Stimulated activated naive CD8-positive, alpha-beta T cell treated with anti-CD3 and anti-CD28 coated beads, Interleukin-15, amount 100 ng/mL, for 72 hours (primary cell): ENCODE measurements around the gene POU4F3.

Experiments
- ATAC-seq: fragments of 150-1000 bp; cut with Tn5 transposase; 2 replicates; pipeline ENCODE4 v1.10.0; 2021; ENCODE audit warnings: mild to moderate bottlenecking, moderate library complexity
- DNase-seq, 2 donors: peaks; one replicate each; pipeline ENCODE4 v3.0.0; 2021 to 2022
- H3K27ac Mint-ChIP-seq, 2 donors: one replicate each; pipeline ENCODE4 v1.8.0; 2022; ENCODE audit warnings: mild to moderate bottlenecking in 2 of 2, mixed read lengths in 2 of 2, moderate library complexity in 2 of 2
- H3K27me3 Mint-ChIP-seq: one replicate; pipeline ENCODE4 v1.8.0; 2022; ENCODE audit warnings: mixed read lengths
- H3K4me1 Mint-ChIP-seq: one replicate; pipeline ENCODE4 v1.8.0; 2022; ENCODE audit warnings: mild to moderate bottlenecking, mixed read lengths
- H3K4me3 Mint-ChIP-seq, 2 donors: one replicate each; pipeline ENCODE4 v1.8.0; 2022; ENCODE audit warnings: mild to moderate bottlenecking in 2 of 2, mixed read lengths in 2 of 2, moderate library complexity in 1 of 2
- H3K9me3 Mint-ChIP-seq, 2 donors: one replicate each; pipeline ENCODE4 v1.8.0; 2022; ENCODE audit warnings: mixed read lengths in 2 of 2

Gene POU4F3

DNA sequence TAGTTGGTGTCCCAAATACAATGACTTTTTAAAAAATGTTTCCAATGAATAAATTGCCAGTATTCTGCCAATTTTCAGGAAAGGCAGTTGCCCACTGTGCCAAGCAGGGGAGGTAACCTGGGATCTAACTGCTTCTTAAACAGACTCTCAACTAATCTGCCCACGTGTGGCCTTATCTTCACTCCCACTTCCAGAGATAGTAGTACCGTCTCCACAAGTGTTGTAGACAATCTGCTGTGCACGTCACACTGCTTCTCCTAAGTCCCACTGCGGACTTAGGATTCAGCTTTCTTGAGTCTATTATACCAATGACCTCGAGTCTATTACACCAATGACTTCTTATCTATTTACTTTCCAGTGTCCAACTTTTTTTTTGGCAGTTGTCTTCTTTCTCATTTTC is 21.2 kb downstream of the POU4F3 start:
- H3K27me3 Mint-ChIP-seq, result peaks cover 23% of the 10 kb centered on the region
- ATAC-seq (no peak), DNase-seq (no peak)
- peaks cover 5% of the 10 kb centered on the region for H3K4me1 Mint-ChIP-seq
- H3K9me3 Mint-ChIP-seq, result no peaks in the 10 kb centered on the region
- no peak overlapping the region for H3K4me3 Mint-ChIP-seq
- H3K27ac Mint-ChIP-seq, result no peak overlapping the region

DNA sequence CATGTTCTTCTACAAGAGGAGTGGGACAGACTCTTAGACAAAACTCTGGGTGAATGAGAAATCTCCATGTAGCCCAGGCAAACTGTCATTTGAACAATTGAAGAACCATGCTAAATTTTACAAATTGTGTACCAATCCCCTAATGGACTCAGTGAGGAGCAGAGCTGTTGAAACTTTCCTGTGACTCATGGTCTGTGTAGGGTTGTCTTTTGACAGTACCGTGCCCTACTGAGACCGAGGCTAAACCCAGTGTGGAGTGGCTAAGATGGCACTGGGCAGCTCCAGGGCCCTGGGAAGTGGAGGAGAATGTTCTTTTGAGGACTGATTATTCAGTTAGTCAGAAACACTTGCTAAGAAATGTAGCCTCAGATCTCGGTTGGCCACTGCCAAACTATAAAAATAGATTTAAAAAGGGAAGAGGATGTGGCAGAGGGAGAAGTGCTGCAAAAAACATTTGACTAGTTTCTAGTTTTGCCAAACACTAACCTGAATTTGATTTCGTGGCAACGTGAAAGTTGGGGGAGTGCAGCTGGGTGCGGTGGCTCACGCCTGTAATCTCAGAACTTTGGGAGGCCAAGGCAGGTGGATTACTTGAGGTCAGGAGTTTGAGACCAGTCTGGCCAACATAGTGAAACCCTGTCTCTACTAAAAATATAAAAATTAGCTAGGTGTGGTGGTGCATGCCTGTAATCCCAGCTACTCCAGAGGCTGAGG is 24.7 kb downstream of the POU4F3 start:
- Mint-ChIP-seq H3K4me1 (peaks cover 5% of the 10 kb centered on the region), H3K27ac (no peak overlapping the region), H3K27me3 (peaks cover 39% of the 10 kb centered on the region), H3K9me3 (no peaks in the 10 kb centered on the region), H3K4me3 (no peak overlapping the region)
- no peak for DNase-seq
- ATAC-seq, result peak; percentile 42

DNA sequence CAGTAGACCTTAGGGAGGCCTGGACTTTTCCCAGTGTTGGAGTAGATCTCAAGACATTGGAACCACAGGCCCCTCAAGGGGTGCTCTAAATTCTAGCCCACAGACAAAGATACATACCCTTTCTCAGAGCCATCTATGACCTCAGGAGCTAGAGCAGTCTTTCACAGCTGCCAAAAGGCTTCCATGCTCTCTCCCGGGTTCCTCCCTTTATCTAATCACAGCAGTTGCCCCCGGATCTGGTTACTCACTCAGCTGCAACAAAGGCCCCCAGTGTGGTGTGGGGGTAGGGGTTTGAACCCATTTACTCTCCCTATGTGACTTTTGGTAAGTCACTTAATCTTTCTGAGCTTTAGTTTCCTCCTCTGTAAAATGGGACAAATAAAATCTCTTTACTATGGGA is 27.0 kb downstream of the POU4F3 start:
- no peak for DNase-seq
- Mint-ChIP-seq H3K9me3 (no peaks in the 10 kb centered on the region), H3K27me3 (peaks cover 48% of the 10 kb centered on the region), H3K4me1 (peaks cover 5% of the 10 kb centered on the region), H3K27ac (peak overlapping the region in 1 of 2 donors; percentile 60), H3K4me3 (no peak overlapping the region)
- ATAC-seq, result no peak

DNA sequence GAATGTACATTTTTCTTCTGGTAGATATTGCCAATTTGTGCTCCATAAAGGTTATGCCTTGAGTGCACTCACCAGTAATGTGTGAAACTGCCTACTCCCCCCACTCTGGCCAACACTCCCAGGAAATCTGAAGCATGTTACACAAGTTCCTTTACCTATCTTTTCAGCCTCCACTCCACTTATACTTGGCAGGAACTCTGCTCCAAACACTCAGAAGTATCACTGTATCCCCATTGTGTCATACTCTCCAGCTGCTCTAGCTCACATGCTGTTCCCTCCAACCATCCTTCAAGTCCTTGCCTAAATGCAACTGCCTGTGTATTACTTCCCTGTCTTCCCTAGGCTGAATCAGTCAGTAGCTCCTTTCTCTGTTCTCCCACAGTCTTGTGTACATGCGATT is 28.3 kb downstream of the POU4F3 start:
- peaks cover 5% of the 10 kb centered on the region for H3K4me1 Mint-ChIP-seq
- H3K9me3 Mint-ChIP-seq, result no peaks in the 10 kb centered on the region
- no peak overlapping the region for H3K4me3 Mint-ChIP-seq
- H3K27ac Mint-ChIP-seq, result no peak overlapping the region
- H3K27me3 Mint-ChIP-seq, result peaks cover 48% of the 10 kb centered on the region
- ATAC-seq (no peak), DNase-seq (no peak)

DNA sequence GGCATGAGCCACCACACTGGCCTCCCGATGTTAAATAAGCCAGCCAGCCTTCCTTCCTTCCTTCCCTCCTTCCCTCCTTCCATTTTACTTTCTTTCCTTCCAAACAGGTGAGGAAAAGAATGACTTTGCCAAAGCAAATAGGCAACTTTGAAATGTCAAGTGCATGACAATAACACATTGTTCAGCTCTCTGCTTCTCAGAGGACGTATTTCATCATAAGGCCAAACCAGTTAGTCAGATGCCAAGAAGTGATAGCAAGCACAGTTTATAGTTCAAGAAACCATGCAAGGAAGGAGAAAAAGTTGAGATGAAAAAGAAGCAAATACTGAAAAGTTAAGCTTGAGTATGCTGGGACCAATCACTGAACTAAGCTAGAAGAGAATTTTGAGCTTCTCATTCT is 29.5 kb downstream of the POU4F3 start:
- no peak for DNase-seq
- Mint-ChIP-seq H3K4me3 (no peak overlapping the region), H3K27me3 (peaks cover 43% of the 10 kb centered on the region), H3K9me3 (no peaks in the 10 kb centered on the region), H3K4me1 (peaks cover 4% of the 10 kb centered on the region), H3K27ac (no peak overlapping the region)
- no peak for ATAC-seq

DNA sequence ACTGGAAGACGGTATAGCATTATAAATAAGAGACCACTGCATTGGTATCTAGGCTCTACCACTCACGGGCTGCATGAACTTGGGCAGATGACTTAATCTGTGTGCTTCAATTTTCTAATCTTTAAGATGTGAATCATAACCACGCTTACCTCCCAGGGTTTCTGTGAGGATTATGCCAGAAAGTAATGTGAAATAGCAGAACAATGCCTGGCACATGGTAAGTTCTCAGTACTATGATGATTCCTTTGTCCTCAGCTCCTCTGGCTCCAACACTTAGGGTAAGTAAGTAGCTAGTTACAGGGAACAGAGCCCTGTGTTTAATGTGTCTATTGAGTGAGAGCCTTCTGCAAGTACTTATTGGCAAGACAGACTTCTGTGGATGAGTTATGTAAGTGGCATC is 31.1 kb downstream of the POU4F3 start:
- Mint-ChIP-seq H3K27me3 (peaks cover 27% of the 10 kb centered on the region), H3K9me3 (no peaks in the 10 kb centered on the region), H3K4me3 (no peak overlapping the region), H3K4me1 (no peaks in the 10 kb centered on the region), H3K27ac (no peak overlapping the region)
- DNase-seq (no peak), ATAC-seq (no peak)

DNA sequence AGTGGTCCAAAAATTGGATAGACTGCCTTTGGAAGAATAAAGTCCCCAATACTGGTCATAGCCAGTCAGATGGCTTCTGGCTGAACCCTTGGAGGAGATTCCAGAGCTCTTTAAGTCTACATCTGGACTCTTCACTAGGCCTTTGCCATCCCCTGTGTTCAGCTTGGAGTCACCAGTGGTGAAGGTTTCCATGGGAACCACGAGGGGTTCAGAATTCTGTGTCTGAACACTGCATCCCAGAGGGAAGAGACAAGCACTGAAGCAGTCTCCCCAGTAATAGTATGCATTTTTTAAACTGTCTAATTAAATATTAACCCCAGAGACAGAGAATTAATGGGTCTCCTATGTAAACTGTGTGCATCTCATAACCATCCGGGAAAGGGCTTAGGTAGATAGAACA is 38.2 kb downstream of the POU4F3 start:
- Mint-ChIP-seq H3K9me3 (no peaks in the 10 kb centered on the region), H3K27ac (no peak overlapping the region), H3K27me3 (peaks cover 28% of the 10 kb centered on the region), H3K4me3 (no peak overlapping the region), H3K4me1 (no peaks in the 10 kb centered on the region)
- no peak for ATAC-seq
- DNase-seq, result no peak

DNA sequence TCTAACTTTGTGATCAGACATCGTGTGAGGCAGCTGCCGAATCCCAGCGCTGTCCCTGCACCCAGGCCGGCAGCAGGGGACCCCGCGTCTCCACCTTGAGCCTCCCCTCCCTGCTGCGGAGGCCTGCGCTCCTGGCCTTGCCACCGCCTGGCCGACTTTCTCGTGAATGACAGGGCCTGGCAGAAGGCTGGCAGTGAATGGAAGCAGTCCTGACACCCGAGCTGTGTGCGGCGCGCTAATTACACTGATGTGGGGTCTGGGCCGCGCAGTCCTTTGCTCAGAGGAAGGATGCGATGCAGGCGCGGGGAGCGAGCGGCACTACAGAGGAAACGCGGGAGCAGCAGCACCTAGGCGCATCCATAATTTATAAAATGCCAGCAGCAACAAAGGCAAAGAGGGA is 40.3 kb downstream of the POU4F3 start:
- H3K4me1 Mint-ChIP-seq, result no peaks in the 10 kb centered on the region
- H3K9me3 Mint-ChIP-seq, result no peaks in the 10 kb centered on the region
- no peak overlapping the region for H3K4me3 Mint-ChIP-seq
- peaks cover 28% of the 10 kb centered on the region for H3K27me3 Mint-ChIP-seq
- ATAC-seq, result no peak
- peak overlapping the region in 1 of 2 donors; percentile 87 for H3K27ac Mint-ChIP-seq
- DNase-seq, result no peak

DNA sequence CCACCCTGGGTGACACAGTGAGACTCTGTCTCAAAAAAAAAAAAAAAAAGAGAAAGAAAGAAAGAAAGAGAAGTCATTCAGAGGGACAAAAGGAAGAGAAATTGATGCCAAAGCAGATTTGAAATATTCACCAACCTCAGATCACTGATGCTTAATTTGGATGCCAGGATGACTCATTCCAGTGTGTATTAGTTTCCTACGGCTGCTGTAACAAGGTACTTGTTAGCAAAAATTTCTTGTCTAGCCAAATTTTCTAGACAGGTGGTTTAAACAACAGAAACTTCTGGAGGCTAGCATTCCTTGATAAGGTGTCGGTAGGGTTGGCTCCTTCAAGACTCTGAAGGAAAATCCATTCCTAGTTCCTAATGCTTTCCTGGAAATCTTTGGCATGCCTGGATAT is 42.1 kb downstream of the POU4F3 start:
- Mint-ChIP-seq H3K27me3 (peaks cover 21% of the 10 kb centered on the region), H3K9me3 (no peaks in the 10 kb centered on the region), H3K27ac (no peak overlapping the region), H3K4me1 (no peaks in the 10 kb centered on the region), H3K4me3 (no peak overlapping the region)
- ATAC-seq (no peak), DNase-seq (no peak)

DNA sequence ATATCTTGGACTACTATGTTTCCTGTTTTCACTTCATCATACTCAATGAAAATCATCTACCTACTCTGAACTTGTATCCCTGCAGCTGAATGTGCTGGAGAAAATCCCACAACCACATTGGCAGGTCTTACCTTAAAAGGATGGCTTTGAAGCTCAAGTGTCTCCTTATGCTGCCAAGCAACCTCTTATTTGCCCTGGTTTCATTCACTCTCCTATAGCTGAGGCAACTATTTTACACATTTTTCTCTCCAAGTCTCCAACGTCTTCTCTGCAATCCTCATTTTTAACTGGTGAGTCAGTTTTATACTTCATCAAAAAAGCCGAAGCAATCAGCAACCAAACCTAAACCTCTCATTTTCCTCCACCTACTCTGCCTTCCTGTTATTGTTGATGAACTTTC is 49.7 kb downstream of the POU4F3 start:
- Mint-ChIP-seq H3K9me3 (no peaks in the 10 kb centered on the region), H3K4me3 (no peak overlapping the region), H3K27ac (no peak overlapping the region), H3K27me3 (no peaks in the 10 kb centered on the region), H3K4me1 (no peaks in the 10 kb centered on the region)
- ATAC-seq (no peak), DNase-seq (no peak)

DNA sequence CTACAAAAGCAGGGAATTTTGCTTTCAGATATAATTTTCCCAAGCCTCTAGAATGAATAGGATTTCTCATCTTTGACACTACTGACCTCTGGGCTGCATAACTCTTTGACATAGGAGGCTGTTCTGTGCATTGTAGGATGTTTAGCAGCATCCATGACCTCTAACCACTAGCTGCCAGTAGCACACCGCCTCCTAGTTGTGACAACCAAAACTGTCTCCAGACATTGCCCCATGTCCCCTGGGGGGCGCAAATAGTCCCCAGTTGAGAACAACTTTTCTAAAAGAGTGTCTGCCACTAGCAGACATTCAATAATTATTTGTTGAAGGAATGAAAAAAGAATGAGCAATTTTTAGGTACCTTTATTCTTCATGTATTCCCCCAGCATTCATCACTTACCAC is 51.8 kb downstream of the POU4F3 start:
- DNase-seq (no peak), ATAC-seq (no peak)
- Mint-ChIP-seq H3K27me3 (peaks cover 15% of the 10 kb centered on the region), H3K4me3 (no peak overlapping the region), H3K4me1 (no peaks in the 10 kb centered on the region), H3K27ac (no peak overlapping the region), H3K9me3 (no peaks in the 10 kb centered on the region)
